Dedifferentiated amniotic fluid mesenchymal stem cell (primary cell): ENCODE measurements around the gene LRRN4CL.
A peak's percentile ranks its signal among the peaks of the same experiment; 100 is the strongest.

Source experiments
- DNase-seq: peaks from one replicate; pipeline ENCODE4 v3.0.0-alpha.2; 2016; ENCODE audit errors: extremely low spot score

LRRN4CL gene

DNA sequence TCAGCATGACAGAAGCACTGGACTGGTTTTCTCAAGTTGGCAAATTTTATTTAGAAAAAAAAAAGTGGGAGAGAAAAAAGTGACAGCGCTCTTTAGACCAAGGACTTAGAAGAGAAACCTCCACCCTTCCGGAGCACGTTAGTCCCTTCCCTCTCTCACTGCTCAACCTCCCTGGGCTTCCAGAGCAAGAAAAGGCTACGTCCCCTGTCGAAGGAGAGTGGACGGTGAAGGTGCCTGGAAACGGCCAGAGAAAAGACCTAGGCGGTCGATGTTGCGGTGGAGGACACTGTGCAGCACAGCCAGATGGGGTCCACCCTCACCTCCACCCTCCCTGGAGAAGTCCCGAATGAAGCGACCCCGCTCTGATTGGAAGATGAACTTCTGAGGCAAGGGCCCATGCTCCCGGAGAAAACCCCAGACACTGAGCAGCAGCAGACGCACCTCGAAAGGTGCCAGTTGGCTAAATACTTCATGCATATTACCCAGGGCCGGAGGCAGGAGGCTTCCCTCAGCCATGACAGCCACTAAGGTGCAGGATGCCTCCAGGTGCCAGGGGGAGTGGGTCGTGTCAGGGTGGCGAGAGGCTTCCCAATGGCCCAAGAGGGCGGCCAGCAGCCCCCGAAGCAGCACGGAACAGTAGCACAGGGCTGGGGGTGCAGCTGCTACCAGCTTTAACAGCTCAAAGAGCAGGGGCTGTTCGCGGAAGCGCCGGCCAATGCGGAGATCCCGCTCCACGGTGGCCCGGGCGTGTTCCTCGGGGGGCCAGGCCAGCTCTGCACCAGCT lies 42.3 kb downstream of the LRRN4CL start:
- no peak for DNase-seq

DNA sequence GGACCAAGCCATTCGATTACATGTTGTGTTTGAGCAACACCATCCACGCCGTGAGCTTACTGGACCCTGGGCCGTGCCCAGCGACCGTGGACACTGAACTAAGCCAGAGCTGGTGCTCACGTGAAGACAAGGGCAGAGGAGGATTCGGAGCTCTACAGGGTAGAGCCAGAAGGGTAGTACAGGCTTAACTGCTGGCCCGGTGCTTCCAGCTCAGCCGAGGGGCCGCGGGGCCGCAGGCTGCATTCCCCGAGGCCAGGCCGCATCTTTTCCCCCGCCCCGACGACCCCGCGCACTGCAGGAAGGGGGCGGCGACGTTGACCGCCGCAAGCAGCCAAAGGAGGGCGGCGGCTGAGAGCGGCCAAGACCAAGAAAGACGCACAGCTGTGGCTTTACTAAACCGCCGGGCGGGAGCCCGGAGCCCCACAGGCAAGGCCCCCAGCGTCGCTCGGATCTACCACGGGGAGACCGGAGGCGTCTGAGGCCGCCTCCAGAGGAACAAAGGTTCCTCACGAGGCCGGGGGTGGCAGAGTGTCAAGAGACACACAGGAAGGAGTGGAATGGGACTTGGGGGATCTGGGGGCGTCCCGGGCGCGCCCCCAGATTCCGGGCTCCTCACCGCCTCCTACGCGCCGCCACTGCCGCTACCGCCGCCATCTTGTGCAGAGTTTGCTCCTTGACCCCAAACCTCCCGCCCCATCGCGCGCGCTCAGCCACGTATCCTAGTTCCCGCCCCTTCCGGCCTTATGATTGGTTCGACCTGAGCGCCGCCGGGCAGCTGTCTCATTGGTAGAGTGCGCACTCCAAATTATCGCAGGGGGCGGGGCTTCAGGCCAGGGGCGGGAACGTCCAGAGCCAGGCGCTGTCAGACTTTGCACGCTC lies 43.1 kb downstream of the LRRN4CL start, which contains the start of gene GANAB:
GANAB (minus strand) TSS at position 668 of the 879 bp plus-strand sequence; CDS start at position 654, 14 bp downstream.
- DNase-seq = peak; percentile 99

DNA sequence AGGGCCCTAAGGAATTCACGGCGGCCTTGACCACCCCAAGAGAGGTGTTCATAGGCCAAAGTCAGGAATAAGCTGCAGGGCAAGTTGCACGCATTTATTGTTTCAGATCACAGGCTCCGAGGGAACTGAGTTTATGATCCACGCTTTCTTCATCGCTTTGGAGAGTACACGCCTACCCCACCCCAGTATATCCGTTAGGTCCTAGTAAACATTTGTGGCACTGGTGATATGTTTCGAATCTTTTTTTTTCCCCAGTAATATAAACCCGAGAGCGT lies 43.7 kb downstream of the LRRN4CL start:
- no peak for DNase-seq

DNA sequence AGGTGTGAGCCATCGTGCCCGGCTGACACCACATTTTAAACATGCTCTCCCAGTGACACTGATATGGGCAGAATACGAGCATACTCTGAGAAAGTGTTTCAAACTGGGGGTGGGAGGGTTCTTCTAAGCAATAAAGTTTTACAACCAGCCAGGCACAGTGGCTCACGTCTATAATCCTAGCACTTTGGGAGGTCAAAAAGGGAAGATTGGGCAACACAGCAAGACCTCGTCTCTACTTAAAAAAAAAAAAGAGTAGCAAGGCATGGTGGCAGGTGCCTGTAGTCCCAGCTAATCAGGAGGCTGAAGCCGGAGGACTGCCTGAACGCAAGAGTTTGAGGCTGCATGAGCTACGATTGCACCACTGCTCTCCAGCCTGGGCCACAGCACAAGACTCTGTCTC lies 45.1 kb downstream of the LRRN4CL start:
- DNase-seq = no peak
